DOHH2 (cell line): Measurements from ENCODE around the gene PAK2.

Experiments used
- CTCF ChIP-seq: fragments of 200-600 bp; sonication (generic); IDR thresholded peaks from one replicate; pipeline ENCODE4 v1.5.1; 2014; ENCODE audit warnings: antibody characterized with exemption, mild to moderate bottlenecking, low read depth, low read length; ENCODE audit not compliant: poor library complexity, severe bottlenecking
- EZH2phosphoT487 ChIP-seq: fragments of 200-600 bp; sonication (generic); IDR thresholded peaks from 2 replicates; pipeline ENCODE4 v1.6.1; 2017; ENCODE audit warnings: borderline replicate concordance, mild to moderate bottlenecking, antibody characterized with exemption, low read length, moderate library complexity, mixed read lengths

DNA sequence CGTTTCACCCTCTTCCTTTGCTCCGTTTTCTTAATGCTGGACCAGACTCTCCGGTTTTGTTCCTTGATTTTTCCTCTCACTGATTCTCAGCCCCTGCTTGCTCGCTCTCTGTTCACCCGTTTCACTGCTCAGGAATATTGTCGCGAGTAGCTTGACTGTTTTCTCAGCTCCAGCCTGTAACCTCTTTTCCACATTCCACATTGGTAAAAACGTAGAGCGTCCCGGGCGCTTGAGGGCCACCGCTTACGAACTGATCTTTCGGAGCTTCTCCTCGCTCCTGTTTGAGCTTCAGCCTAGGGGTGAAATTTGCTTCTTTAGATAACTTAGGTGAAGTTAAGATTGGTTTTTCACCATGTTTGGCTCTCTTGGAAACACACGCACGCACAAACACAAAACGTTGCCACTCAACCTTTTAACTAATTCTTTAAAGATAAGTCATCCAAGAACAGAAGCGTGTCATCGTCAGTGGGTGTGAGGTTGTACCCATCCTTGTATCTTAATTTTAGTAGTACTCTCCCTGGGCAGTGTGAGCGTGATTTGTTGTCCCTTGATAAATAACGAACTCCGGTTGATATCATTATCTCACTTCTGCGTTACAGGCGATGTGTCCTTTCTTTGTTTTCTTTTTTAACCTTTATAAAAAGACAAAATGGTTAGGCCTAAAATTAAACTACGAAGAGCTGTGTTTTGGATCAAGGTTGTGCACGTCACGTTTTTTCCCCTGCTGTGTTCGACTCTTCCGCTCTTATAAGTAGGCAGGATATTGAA is 1.0 kb downstream of the PAK2 start:
- TF ChIP-seq CTCF (no peak), EZH2phosphoT487 (no peak)
